ENCODE data around the gene LEP.

The LEP gene

GRCh38 chr7:128267595-128267924 lies 26.5 kb downstream of the LEP start:
- Histone ChIP-seq H3K4me2 (ENCODE audit: low read length) (no peak overlapping the region), H3K9me2 (replicated peaks; ENCODE audit: control insufficient read depth, low read length) (no peaks in the 10 kb centered on the region), H3K27me3 (ENCODE audit: control insufficient read depth, low read length) (peaks cover 11% of the 10 kb centered on the region), H3K9me3 (ENCODE audit: control insufficient read depth, insufficient read depth, low read length) (no peaks in the 10 kb centered on the region), H3K36me3 (ENCODE audit: control insufficient read depth, low read length) (no peaks in the 10 kb centered on the region), H3F3A (ENCODE audit: control insufficient read depth, insufficient read depth) (no peaks in the 10 kb centered on the region), H3K4me3 (ENCODE audit: low read length) (no peak overlapping the region), H3K27ac (ENCODE audit: low read depth, low read length) (no peak overlapping the region), H3K79me2 (ENCODE audit: control insufficient read depth, low read length) (no peaks in the 10 kb centered on the region), H4K20me1 (ENCODE audit: control insufficient read depth, insufficient read depth, low read depth, low read length) (no peaks in the 10 kb centered on the region), H3K4me1 (ENCODE audit: control insufficient read depth, low read length) (no peaks in the 10 kb centered on the region)
- TF ChIP-seq CTCF (IDR thresholded peaks at IDR 0.05; ENCODE audit: low read depth, low read length, poor library complexity, severe bottlenecking) (no peak), EZH2phosphoT487 (IDR thresholded peaks at IDR 0.05; ENCODE audit: borderline replicate concordance, low read length) (no peak)

DNA sequence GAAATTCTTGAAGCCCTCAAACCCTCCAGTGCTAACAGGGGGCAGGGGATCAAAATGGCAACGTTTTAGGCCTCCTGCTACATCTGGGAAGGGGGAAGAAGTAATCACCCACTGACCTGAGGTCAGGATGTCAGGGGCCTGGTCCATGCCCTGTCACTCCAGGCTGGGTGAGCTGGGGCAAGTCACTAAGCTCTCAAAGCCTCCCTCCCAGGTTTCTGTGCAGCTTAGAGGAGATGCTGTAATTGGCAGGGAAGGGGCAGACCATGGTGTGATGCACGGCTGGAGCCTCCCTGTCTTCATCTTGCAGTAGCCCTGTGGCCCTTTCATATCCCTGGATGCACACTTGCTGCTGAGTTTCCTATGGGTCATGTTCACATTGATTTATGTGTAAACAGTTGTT lies 27.2 kb downstream of the LEP start:
- Histone ChIP-seq H3K4me3 (ENCODE audit: low read length) (no peak overlapping the region), H3K9me2 (replicated peaks; ENCODE audit: control insufficient read depth, low read length) (no peaks in the 10 kb centered on the region), H3F3A (ENCODE audit: control insufficient read depth, insufficient read depth) (no peaks in the 10 kb centered on the region)

DNA sequence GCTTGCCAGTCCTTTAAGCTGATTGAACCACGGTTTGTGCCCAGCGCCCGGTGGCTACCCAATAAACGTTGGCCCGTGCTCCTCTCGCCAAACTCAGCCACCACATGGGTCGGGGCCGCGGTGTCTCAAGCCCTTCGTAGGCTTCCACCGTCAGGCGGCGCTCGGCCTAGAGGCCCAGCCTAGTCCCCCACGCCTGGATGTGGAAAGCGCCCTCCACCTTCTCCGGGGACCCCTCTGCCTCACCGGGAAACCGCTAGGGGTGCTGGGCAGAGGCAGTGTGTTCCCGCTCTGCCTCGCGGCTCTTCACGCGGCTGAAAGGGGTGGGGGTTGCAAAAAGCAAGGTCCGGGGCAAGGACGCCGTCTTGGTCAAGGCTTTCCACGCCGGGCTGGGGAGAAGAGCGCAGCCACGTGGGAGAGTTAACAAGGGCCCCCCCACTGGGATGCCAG lies 29.8 kb downstream of the LEP start:
- H3K27me3 ChIP-seq (ENCODE audit: control insufficient read depth, low read length), result peaks cover 9% of the 10 kb centered on the region
- H3K79me2 ChIP-seq (ENCODE audit: control insufficient read depth, low read length), result no peaks in the 10 kb centered on the region
- H3K4me3 ChIP-seq (ENCODE audit: low read length), result no peak overlapping the region
- H3K36me3 ChIP-seq (ENCODE audit: control insufficient read depth, low read length), result no peaks in the 10 kb centered on the region
- H3F3A ChIP-seq (ENCODE audit: control insufficient read depth, insufficient read depth), result no peaks in the 10 kb centered on the region
- H3K4me2 ChIP-seq (ENCODE audit: low read length), result no peak overlapping the region
- no peaks in the 10 kb centered on the region for H3K9me3 ChIP-seq (ENCODE audit: control insufficient read depth, insufficient read depth, low read length)
- no peaks in the 10 kb centered on the region for H3K9me2 ChIP-seq (replicated peaks; ENCODE audit: control insufficient read depth, low read length)
- TF ChIP-seq EZH2phosphoT487 (IDR thresholded peaks at IDR 0.05; ENCODE audit: borderline replicate concordance, low read length) (no peak), CTCF (IDR thresholded peaks at IDR 0.05; ENCODE audit: low read depth, low read length, poor library complexity, severe bottlenecking) (no peak)
- H3K4me1 ChIP-seq (ENCODE audit: control insufficient read depth, low read length), result no peaks in the 10 kb centered on the region
- H4K20me1 ChIP-seq (ENCODE audit: control insufficient read depth, insufficient read depth, low read depth, low read length), result no peaks in the 10 kb centered on the region
- no peak overlapping the region for H3K27ac ChIP-seq (ENCODE audit: low read depth, low read length)

More for the DNA sequence above, 27.2 kb downstream of the LEP start:
- no peaks in the 10 kb centered on the region for H3K79me2 ChIP-seq (ENCODE audit: control insufficient read depth, low read length)
- no peaks in the 10 kb centered on the region for H3K9me3 ChIP-seq (ENCODE audit: control insufficient read depth, insufficient read depth, low read length)
- H3K27me3 ChIP-seq (ENCODE audit: control insufficient read depth, low read length), result peaks cover 9% of the 10 kb centered on the region
- no peak overlapping the region for H3K4me2 ChIP-seq (ENCODE audit: low read length)
- no peaks in the 10 kb centered on the region for H3K36me3 ChIP-seq (ENCODE audit: control insufficient read depth, low read length)
- TF ChIP-seq EZH2phosphoT487 (IDR thresholded peaks at IDR 0.05; ENCODE audit: borderline replicate concordance, low read length) (no peak), CTCF (IDR thresholded peaks at IDR 0.05; ENCODE audit: low read depth, low read length, poor library complexity, severe bottlenecking) (no peak)
- H4K20me1 ChIP-seq (ENCODE audit: control insufficient read depth, insufficient read depth, low read depth, low read length), result no peaks in the 10 kb centered on the region
- H3K4me1 ChIP-seq (ENCODE audit: control insufficient read depth, low read length), result no peaks in the 10 kb centered on the region
- H3K27ac ChIP-seq (ENCODE audit: low read depth, low read length), result no peak overlapping the region

All from DOHH2 (cell line).